UCSD-AML1 (cell line): ENCODE results near the gene EMC9.

Experiments
- DNase-seq: peaks from one replicate; lab custom pipeline; 2025; ENCODE audit not compliant: unreplicated experiment; lab: John Stamatoyannopoulos, UW

EMC9 gene

GRCh38 chr14:24149302-24149969, 8.0 kb upstream of the EMC9 start:
- no peak for DNase-seq

GRCh38 chr14:24147761-24148428, 6.5 kb upstream of the EMC9 start:
- no peak for DNase-seq

GRCh38 chr14:24146978-24147760, 5.8 kb upstream of the EMC9 start, which contains the start of gene RNF31:
Gene RNF31, plus strand, starts transcription at chr14:24147498. Its CDS starts 201 bp downstream, at chr14:24147699.
- DNase-seq: peak; percentile 98

- peak; percentile 97 for DNase-seq
Observed at GRCh38 chr14:24146453-24146977, 5.1 kb upstream of the EMC9 start, which contains the start of gene PSME2. Gene PSME2, minus strand, starts transcription at chr14:24146610. Its CDS starts 29 bp downstream, at chr14:24146581.

- DNase-seq: no peak
Observed at GRCh38 chr14:24145690-24146452, 4.5 kb upstream of the EMC9 start.

- DNase-seq: no peak
Observed at GRCh38 chr14:24145219-24145618, 3.8 kb upstream of the EMC9 start.

- DNase-seq: no peak
Observed at GRCh38 chr14:24144451-24144850, 3.1 kb upstream of the EMC9 start.

- DNase-seq: no peak
Observed at GRCh38 chr14:24143511-24143910, 2.1 kb upstream of the EMC9 start.

- DNase-seq: no peak
Observed at GRCh38 chr14:24139272-24139934, 2.0 kb downstream of the EMC9 start.

- DNase-seq: no peak
Observed at GRCh38 chr14:24138396-24139271, 2.8 kb downstream of the EMC9 start.

GRCh38 chr14:24137529-24138395, 3.6 kb downstream of the EMC9 start:
- DNase-seq: no peak

GRCh38 chr14:24136684-24137528, 4.5 kb downstream of the EMC9 start:
- no peak for DNase-seq

- DNase-seq: peak; percentile 94
Observed at GRCh38 chr14:24135834-24136683, 5.3 kb downstream of the EMC9 start, which contains the start of gene PSME1. Gene PSME1, plus strand, starts transcription at chr14:24136194. Its CDS starts 69 bp downstream, at chr14:24136263.

- no peak for DNase-seq
Observed at GRCh38 chr14:24135584-24135833, 5.9 kb downstream of the EMC9 start.

GRCh38 chr14:24133735-24134134, 7.7 kb downstream of the EMC9 start:
- no peak for DNase-seq

- DNase-seq: no peak
Observed at GRCh38 chr14:24132976-24133375, 8.4 kb downstream of the EMC9 start.
